ENCODE measurements around the gene CYLD.

CYLD gene

GRCh38 chr16:50839920-50840729 is 98.2 kb downstream of the CYLD start:
- Mint-ChIP-seq H3K4me3 (no peak overlapping the region), H3K27ac (no peak overlapping the region), H3K27me3 (ENCODE audit: low read depth) (peaks cover 36% of the 10 kb centered on the region), H3K9me3 (no peaks in the 10 kb centered on the region), H3K36me3 (ENCODE audit: low read depth) (no peaks in the 10 kb centered on the region), H3K4me1 (ENCODE audit: low read depth) (peaks cover 8% of the 10 kb centered on the region)

DNA sequence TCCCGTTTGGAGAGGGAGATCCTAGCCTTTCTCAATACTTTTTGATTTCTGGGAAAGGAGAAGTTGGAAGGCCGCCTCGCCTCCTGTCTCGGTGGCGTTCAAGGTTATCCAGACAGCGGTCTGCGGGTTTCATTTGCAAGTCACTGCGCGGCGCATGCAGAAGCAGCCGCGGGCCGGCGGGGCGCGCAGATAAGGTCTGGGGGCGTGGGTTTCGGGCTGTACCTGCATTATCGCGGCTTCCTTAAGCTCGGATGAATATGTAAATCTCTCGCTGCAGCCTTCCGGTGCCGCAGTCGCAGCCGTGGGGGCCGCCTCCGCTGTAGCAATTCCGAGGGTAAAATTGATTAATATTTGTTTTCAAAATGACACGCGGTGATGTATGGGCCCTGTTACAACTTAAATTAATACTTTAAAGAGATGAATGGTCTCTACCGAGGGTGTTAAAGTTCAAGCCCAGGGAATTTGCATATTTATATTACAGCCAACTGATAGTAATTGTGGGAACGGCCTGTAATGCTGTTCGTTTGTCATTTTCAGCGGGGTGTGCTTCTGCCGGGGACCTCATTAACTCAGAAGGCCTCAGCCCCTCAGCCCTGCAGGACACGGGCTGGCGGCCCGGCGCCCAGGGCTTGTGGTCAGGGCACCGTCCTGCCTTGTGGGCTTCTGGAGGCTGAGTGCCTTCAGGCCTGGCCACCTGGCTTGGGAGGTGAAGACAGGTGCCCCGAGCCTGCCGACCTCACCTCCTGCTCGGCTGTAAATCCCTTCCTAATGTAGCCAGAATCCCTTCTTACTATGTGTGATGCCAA is 99.4 kb downstream of the CYLD start:
- H3K27ac Mint-ChIP-seq: no peak overlapping the region
- H3K9me3 Mint-ChIP-seq: no peaks in the 10 kb centered on the region
- H3K36me3 Mint-ChIP-seq (ENCODE audit: low read depth): no peaks in the 10 kb centered on the region

GRCh38 chr16:50842013-50842505 is 100.2 kb downstream of the CYLD start:
- Mint-ChIP-seq H3K4me3 (no peak overlapping the region), H3K27ac (no peak overlapping the region), H3K27me3 (ENCODE audit: low read depth) (peaks cover 41% of the 10 kb centered on the region), H3K9me3 (no peaks in the 10 kb centered on the region), H3K36me3 (ENCODE audit: low read depth) (no peaks in the 10 kb centered on the region), H3K4me1 (ENCODE audit: low read depth) (peaks cover 8% of the 10 kb centered on the region)

More for the DNA sequence above, 99.4 kb downstream of the CYLD start:
- Mint-ChIP-seq H3K4me1 (ENCODE audit: low read depth) (peaks cover 8% of the 10 kb centered on the region), H3K4me3 (peak overlapping the region; percentile 36), H3K27me3 (ENCODE audit: low read depth) (peaks cover 41% of the 10 kb centered on the region)

DNA sequence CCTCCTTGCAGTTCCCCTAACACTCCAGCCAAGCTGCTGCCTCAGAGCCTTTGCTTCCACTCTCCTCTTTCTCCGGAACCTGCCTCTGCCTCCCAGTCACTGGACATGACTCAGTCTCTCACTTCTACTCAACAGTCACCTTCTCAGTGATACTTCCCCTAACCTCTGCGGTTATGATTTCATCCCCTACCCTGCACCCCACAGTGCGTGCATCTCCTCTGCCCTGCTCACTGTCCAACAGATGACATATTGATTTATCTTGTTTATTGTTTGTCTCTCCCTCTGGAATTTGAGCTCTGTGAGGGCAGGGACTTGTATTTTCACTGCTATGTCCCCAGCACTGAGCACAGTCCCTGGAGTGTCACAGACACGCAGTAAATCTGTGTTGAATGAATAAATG is 100.7 kb downstream of the CYLD start:
- Mint-ChIP-seq H3K27me3 (ENCODE audit: low read depth) (peaks cover 41% of the 10 kb centered on the region), H3K36me3 (ENCODE audit: low read depth) (no peaks in the 10 kb centered on the region), H3K9me3 (no peaks in the 10 kb centered on the region), H3K4me3 (no peak overlapping the region), H3K4me1 (ENCODE audit: low read depth) (peaks cover 8% of the 10 kb centered on the region), H3K27ac (no peak overlapping the region)

- no peak overlapping the region for H3K27ac Mint-ChIP-seq
- H3K9me3 Mint-ChIP-seq: no peaks in the 10 kb centered on the region
- H3K27me3 Mint-ChIP-seq (ENCODE audit: low read depth): peaks cover 39% of the 10 kb centered on the region
- no peaks in the 10 kb centered on the region for H3K36me3 Mint-ChIP-seq (ENCODE audit: low read depth)
- H3K4me3 Mint-ChIP-seq: no peak overlapping the region
- peaks cover 8% of the 10 kb centered on the region for H3K4me1 Mint-ChIP-seq (ENCODE audit: low read depth)
These were observed 103.0 kb downstream of the CYLD start for GRCh38 chr16:50844840-50845239.

- H3K27ac Mint-ChIP-seq: no peak overlapping the region
- peaks cover 7% of the 10 kb centered on the region for H3K4me1 Mint-ChIP-seq (ENCODE audit: low read depth)
- H3K27me3 Mint-ChIP-seq (ENCODE audit: low read depth): peaks cover 34% of the 10 kb centered on the region
- H3K9me3 Mint-ChIP-seq: no peaks in the 10 kb centered on the region
- no peaks in the 10 kb centered on the region for H3K36me3 Mint-ChIP-seq (ENCODE audit: low read depth)
- no peak overlapping the region for H3K4me3 Mint-ChIP-seq
These were observed 103.4 kb downstream of the CYLD start for GRCh38 chr16:50845296-50845695.

DNA sequence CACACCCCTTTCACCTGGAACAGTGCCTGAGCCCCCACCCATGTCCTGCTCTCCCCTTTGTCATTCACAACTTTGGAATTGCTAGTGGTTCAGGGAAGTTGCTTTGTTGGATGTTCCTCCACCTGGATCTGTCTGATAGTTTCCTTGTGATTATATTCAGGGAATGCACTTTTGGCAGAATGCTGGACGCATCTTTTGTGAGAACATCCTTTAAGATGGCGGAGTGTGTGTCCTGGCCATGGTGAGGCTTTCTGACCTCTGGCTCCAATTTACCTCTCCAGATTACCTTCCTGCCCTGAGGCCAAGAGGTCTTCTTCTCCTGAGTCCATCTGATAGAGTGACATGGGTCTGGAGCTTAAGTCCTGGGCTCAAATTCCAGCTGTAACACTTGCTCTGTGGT is 104.6 kb downstream of the CYLD start:
- H3K27me3 Mint-ChIP-seq (ENCODE audit: low read depth): peaks cover 34% of the 10 kb centered on the region
- H3K4me3 Mint-ChIP-seq: no peak overlapping the region

GRCh38 chr16:50847166-50847565 is 105.3 kb downstream of the CYLD start:
- H3K4me1 Mint-ChIP-seq (ENCODE audit: low read depth): no peaks in the 10 kb centered on the region
- no peaks in the 10 kb centered on the region for H3K36me3 Mint-ChIP-seq (ENCODE audit: low read depth)
- peaks cover 35% of the 10 kb centered on the region for H3K27me3 Mint-ChIP-seq (ENCODE audit: low read depth)
- H3K27ac Mint-ChIP-seq: no peak overlapping the region
- no peaks in the 10 kb centered on the region for H3K9me3 Mint-ChIP-seq
- no peak overlapping the region for H3K4me3 Mint-ChIP-seq

More for the DNA sequence above, 104.6 kb downstream of the CYLD start:
- no peak overlapping the region for H3K27ac Mint-ChIP-seq
- no peaks in the 10 kb centered on the region for H3K9me3 Mint-ChIP-seq
- no peaks in the 10 kb centered on the region for H3K36me3 Mint-ChIP-seq (ENCODE audit: low read depth)
- no peaks in the 10 kb centered on the region for H3K4me1 Mint-ChIP-seq (ENCODE audit: low read depth)

- Mint-ChIP-seq H3K27me3 (ENCODE audit: low read depth) (peaks cover 38% of the 10 kb centered on the region), H3K9me3 (no peaks in the 10 kb centered on the region), H3K27ac (no peak overlapping the region), H3K36me3 (ENCODE audit: low read depth) (no peaks in the 10 kb centered on the region), H3K4me1 (ENCODE audit: low read depth) (no peaks in the 10 kb centered on the region), H3K4me3 (no peak overlapping the region)
These were observed 107.0 kb downstream of the CYLD start for GRCh38 chr16:50848755-50849514.

All from T-helper 1 cell treated with Interleukin-12 subunit alpha and Interleukin-12 subunit beta and Interleukin-4 antibody, amounts not matched to agents 30 μg/mL and 1 μg/mL, for 36 hours (primary cell).